Left renal pelvis (tissue), 4 donors: ENCODE results near the gene TGFBR3. TPM values are rescaled to one million over a fixed set of nuclear protein-coding genes. Genes with fewer than 3 reads are reported as not detected.

ENCODE experiments used
- DNase-seq, 4 donors: peaks; one replicate each; pipeline ENCODE4 v3.0.0-alpha.2; 2013; ENCODE audit warnings: low read depth in 4 of 4, low spot score in 3 of 4
- polyA plus RNA-seq, 4 donors: library from polyadenylated mRNA; unstranded; fragments of 120-200 nt; gene quantifications; one replicate each; pipeline ENCODE4 v1.2.1, GENCODE V29; 2013; ENCODE audit not compliant: insufficient read length in 4 of 4

TGFBR3 gene
- polyA plus RNA-seq, 4 donors = 95.6 to 129 (median 109) TPM

GRCh38 chr1:91804546-91805023, 81.4 kb downstream of the TGFBR3 start:
- no peak for DNase-seq

- no peak for DNase-seq
Measured at GRCh38 chr1:91803847-91804545, 82.0 kb downstream of the TGFBR3 start.

GRCh38 chr1:91803123-91803522, 82.8 kb downstream of the TGFBR3 start:
- no peak for DNase-seq

GRCh38 chr1:91801496-91802115, 84.3 kb downstream of the TGFBR3 start:
- DNase-seq = no peak

GRCh38 chr1:91799863-91800262, 86.1 kb downstream of the TGFBR3 start:
- DNase-seq = no peak

GRCh38 chr1:91799159-91799558, 86.8 kb downstream of the TGFBR3 start:
- DNase-seq = no peak

GRCh38 chr1:91798740-91799139, 87.2 kb downstream of the TGFBR3 start:
- no peak for DNase-seq

- no peak for DNase-seq
Measured at GRCh38 chr1:91798241-91798648, 87.7 kb downstream of the TGFBR3 start.

GRCh38 chr1:91797164-91797563, 88.8 kb downstream of the TGFBR3 start:
- no peak for DNase-seq

GRCh38 chr1:91796390-91796654, 89.6 kb downstream of the TGFBR3 start:
- no peak for DNase-seq

- DNase-seq = peak in 1 of 4 donors; percentile 63
Measured at GRCh38 chr1:91795591-91796389, 90.2 kb downstream of the TGFBR3 start.

GRCh38 chr1:91793877-91794276, 92.1 kb downstream of the TGFBR3 start:
- no peak for DNase-seq

- no peak for DNase-seq
Measured at GRCh38 chr1:91793189-91793588, 92.8 kb downstream of the TGFBR3 start.

GRCh38 chr1:91792489-91793071, 93.4 kb downstream of the TGFBR3 start:
- DNase-seq = no peak

GRCh38 chr1:91791691-91792488, 94.1 kb downstream of the TGFBR3 start:
- no peak for DNase-seq

- DNase-seq = no peak
Measured at GRCh38 chr1:91791103-91791502, 94.8 kb downstream of the TGFBR3 start.

- DNase-seq = no peak
Measured at GRCh38 chr1:91790392-91790791, 95.6 kb downstream of the TGFBR3 start.

GRCh38 chr1:91789273-91789997, 96.5 kb downstream of the TGFBR3 start:
- no peak for DNase-seq

- no peak for DNase-seq
Measured at GRCh38 chr1:91787919-91788318, 98.0 kb downstream of the TGFBR3 start.

- no peak for DNase-seq
Measured at GRCh38 chr1:91784616-91785015, 101.3 kb downstream of the TGFBR3 start.
